ENCODE results near the gene PLSCR3.

The PLSCR3 gene

DNA sequence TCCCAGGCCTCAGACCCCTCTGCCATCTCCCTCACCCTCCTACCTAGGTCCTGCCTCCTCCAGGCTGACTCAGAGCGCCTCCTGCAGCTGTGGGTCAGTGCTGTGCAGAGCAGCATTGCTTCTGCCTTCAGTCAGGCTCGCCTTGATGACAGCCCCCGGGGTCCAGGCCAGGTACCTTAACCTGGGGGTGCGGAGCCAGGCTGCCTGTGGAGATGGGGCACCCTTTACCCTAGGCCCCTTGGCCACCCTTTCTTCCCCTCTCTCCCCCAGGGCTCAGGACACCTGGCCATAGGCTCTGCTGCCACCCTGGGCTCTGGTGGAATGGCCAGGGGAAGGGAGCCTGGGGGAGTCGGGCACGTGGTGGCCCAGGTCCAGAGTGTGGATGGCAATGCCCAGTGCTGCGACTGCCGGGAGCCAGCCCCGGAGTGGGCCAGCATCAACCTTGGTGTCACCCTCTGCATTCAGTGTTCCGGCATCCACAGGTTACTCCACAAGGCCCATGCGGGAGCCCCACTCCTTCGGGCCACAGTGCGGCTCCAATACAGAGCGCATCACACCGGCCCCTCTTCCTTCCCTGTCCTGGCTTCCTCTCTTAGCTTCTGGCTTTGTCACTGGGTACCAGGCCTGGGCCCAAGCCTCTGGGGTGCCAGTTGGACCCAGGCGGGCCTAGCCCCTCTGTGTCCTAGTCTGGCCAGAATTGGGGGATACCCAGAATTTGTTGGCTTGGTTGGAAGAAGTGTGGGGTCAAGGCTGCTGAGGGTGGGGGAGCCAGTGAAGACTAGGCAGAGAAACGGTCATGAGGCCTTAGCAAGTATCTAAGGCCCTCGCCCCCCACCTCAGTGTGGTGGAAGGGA, 47.3 kb downstream of the PLSCR3 start:
- no peak for DNase-seq

DNA sequence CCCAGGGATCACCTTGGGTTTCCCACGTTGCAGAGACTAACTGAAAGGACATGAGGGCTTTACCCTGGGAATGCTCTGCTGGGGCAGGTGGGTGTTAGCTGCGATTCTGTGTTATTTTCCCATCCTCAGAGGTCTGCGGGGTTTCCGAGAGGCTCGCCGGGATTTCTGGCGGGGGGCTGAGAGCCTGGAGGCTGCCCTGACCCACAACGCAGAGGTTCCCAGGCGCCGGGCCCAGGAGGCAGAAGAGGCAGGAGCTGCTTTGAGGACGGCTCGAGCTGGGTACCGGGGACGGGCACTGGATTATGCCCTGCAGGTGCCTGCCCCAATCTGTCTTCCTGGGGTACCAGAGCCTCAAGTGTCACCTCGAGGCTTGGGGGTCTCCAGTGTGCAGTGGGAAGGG, 51.1 kb downstream of the PLSCR3 start:
- no peak for DNase-seq

DNA sequence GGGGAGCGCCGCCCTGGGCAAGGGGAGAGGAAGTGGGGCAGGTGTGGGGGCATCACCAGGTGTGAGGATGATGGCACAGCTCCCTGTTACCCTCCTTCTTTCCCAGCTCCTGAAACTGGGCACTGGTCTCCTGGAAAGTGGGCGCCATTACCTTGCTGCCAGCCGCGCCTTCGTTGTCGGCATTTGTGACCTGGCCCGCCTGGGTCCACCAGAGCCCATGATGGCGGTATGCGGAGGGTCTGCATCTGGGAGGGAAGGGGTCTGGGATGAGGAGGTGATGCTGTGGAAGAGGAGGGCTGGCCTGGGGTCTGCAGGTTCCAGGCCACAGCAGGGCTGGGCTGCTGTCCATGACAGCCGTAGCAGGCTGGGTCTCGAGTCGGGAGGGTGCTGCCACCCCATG, 52.5 kb downstream of the PLSCR3 start:
- DNase-seq = no peak

DNA sequence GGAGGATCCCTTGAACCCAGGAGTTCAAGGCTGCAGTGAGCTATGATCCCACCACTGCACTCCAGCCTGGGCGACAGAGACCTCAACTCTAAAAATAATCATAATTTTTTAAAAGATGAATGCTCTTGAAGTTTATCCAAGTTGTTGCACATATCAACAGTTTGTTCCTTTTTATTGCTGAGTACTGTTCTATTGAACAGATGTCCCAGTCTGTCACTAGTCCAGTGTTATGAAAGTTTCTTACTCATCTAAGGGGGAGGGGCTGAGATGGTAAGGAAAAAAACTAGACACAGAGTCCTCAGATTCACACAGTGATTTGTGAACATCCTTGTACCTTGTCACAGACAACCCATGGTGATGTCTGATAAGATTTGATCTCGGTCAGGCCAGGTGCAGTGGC, 54.1 kb downstream of the PLSCR3 start:
- DNase-seq = no peak
